ENCODE results near the gene ZBTB11.

DNA sequence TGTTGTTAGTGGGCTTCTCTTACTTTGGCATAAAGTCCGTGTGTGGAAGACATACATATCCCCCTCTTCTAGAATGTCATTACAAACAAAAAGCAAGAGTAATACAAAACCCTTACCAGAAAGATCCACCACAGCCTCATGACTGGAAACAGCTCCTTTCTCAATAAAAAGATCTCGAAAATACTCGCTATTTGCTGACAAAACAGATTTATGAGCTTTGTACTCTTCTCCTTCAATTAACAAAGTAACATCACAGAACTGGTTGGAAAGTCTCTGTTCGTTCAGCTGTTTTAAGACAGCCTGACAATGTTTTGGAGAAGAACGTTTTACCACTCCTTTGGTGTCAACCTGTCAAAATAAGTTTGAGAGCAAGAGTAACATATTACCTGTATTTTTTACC lies 5.9 kb downstream of the ZBTB11 start:
- TF ChIP-seq, protein P1, sequence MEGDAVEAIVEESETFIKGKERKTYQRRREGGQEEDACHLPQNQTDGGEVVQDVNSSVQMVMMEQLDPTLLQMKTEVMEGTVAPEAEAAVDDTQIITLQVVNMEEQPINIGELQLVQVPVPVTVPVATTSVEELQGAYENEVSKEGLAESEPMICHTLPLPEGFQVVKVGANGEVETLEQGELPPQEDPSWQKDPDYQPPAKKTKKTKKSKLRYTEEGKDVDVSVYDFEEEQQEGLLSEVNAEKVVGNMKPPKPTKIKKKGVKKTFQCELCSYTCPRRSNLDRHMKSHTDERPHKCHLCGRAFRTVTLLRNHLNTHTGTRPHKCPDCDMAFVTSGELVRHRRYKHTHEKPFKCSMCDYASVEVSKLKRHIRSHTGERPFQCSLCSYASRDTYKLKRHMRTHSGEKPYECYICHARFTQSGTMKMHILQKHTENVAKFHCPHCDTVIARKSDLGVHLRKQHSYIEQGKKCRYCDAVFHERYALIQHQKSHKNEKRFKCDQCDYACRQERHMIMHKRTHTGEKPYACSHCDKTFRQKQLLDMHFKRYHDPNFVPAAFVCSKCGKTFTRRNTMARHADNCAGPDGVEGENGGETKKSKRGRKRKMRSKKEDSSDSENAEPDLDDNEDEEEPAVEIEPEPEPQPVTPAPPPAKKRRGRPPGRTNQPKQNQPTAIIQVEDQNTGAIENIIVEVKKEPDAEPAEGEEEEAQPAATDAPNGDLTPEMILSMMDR (IDR thresholded peaks at IDR 0.05), result no peak
- TF ChIP-seq POLR2A (IDR thresholded peaks at IDR 0.05) (no peak), POLR2AphosphoS5 (IDR thresholded peaks at IDR 0.05) (no peak)
